ENCODE results near the gene HMGN3.

Gene HMGN3

GRCh38 chr6:79173378-79173777 lies 61.1 kb downstream of the HMGN3 start:
- no peak for DNase-seq

GRCh38 chr6:79170959-79171358 lies 63.5 kb downstream of the HMGN3 start:
- no peak for DNase-seq

GRCh38 chr6:79170431-79170830 lies 64.1 kb downstream of the HMGN3 start:
- DNase-seq = no peak

- no peak for DNase-seq
Measured at GRCh38 chr6:79168695-79168980, 65.8 kb downstream of the HMGN3 start.

GRCh38 chr6:79167931-79168694 lies 66.4 kb downstream of the HMGN3 start:
- no peak for DNase-seq

- DNase-seq = no peak
Measured at GRCh38 chr6:79159846-79160245, 74.6 kb downstream of the HMGN3 start.

GRCh38 chr6:79158856-79159516 lies 75.5 kb downstream of the HMGN3 start:
- DNase-seq = no peak

- DNase-seq = no peak
Measured at GRCh38 chr6:79157961-79158644, 76.4 kb downstream of the HMGN3 start.

GRCh38 chr6:79152269-79152737 lies 82.2 kb downstream of the HMGN3 start:
- peak; percentile 66 for DNase-seq
